HG03575 (cell line): ENCODE measurements around the gene SERPINA6.

Experiments used
- ATAC-seq: cut with Tn5 transposase; IDR thresholded peaks from one replicate; pipeline ENCODE4 v1.9.1; 2021; ENCODE audit not compliant: unreplicated experiment, insufficient number of reproducible peaks, low FRiP score; ENCODE audit errors: extremely low read depth

The SERPINA6 gene

DNA sequence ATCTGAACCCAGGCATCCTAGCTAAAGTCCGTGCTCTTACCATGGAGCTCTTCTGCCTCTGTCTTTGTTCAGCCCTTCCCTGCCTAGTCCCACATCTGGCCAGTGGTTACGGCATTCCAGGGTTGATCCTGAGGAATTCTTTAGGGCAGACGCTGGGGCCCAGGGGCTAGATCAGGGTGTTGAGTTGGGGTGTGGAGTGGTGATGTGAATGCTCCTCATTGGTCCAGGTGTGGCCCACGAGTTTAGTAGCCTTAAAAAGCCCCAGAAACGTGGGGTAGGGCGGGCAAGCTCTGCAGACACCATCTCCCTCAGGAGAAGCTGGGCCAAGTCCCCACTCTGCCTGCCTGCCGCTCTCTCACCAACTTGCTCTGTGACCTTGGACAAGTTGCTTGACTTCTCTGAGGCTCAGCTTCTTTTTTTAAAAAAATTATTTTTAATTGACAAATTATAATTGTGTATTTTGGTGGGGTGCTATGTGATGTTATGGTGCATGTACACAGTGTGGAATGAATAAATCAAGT lies 9.0 kb upstream of the SERPINA6 start:
- no peak for ATAC-seq

DNA sequence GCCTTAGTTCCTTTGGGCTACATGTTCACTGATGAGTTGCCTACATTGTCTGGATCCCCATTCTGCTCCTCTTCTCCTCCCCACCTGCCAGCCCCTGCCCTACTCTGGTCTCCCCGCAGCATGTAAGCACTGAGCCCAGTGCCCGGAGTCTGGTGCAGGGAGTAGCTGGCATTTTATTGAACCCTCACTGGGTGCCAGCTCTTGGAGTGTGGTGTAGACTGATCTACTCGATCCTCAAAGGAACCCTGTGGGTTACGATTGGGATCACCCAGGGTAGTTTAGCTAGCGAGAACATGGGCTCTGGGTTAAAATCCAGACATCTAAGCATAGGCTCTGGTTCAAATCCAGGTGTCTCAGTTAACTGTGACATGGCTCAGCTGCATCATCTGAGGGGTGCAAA lies 8.3 kb upstream of the SERPINA6 start:
- no peak for ATAC-seq

DNA sequence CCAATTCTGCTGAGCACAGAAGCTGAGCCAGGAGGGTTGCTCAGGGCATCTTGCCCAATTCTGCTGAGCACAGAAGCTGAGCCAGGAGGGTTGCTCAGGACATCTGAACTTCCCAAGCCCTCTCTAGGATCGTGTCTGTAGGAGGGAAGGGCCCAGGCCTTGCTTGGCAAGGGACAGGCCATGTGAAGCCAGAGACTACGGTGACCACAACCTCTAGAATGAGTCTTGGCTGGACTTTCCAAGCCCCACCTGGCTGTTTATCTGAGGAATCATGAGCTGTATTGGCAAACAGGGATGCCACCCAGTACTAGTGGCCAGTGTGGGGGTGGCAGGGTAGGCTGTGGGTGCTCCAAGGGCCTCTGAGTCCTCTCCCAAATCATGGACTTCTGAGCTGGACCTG lies 7.7 kb upstream of the SERPINA6 start:
- no peak for ATAC-seq

DNA sequence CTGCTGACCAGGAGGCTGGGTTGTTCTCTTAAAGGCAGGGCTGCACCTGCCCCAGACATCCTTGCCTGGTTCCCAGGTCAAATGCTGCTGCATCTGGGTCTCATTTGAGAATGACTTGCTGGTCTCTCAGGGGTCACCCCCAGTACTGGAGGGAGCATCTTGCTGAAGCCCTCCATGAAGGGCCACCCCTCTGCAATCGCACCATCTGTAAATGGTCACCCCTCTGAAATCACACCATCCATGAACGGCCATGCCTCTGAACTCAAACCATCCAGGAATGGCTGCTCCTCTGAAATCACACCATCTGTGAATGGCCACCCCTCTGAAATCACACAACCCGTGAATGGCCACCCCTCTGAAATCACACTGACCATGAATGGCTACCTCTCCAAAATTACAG lies 7.3 kb upstream of the SERPINA6 start:
- ATAC-seq, result no peak

DNA sequence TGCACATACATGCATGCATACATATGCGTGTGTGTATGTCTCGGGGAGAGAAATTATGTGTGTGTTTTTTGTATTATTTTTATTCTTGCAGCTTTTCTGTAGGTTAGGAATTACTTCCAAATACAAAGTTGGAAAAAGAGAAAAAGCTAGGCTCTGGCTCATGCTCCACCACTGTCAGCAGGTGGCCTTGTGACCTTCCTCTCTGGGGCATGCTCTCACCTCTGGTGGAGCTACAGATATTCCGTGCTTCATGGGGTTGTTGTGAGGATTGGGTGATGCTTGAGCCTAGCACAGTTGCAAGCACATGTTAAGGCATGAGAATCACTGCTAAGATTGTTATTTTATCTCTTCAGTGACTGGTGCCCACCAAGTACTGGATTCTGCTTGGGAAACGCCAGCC lies 6.7 kb upstream of the SERPINA6 start:
- ATAC-seq, result no peak

DNA sequence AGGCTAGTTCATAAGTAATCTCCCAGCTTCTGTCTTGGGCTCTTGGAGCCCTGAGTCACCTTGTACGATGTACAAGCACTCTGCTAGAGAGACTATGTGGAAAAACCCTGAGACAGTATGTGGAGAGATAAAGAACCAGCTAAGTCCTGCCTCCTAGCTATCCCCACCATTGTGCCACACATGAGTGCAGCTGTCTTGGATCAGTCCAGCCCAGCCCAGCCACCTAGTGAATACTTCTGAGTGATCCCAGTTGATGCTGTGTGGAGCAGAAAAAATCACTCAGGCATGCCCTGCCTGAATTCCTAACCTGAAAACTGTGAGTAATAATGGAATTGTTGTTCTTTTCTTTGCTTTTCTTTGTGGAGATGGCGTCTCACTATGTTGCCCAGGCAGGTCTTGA lies 5.1 kb upstream of the SERPINA6 start:
- ATAC-seq, result no peak

DNA sequence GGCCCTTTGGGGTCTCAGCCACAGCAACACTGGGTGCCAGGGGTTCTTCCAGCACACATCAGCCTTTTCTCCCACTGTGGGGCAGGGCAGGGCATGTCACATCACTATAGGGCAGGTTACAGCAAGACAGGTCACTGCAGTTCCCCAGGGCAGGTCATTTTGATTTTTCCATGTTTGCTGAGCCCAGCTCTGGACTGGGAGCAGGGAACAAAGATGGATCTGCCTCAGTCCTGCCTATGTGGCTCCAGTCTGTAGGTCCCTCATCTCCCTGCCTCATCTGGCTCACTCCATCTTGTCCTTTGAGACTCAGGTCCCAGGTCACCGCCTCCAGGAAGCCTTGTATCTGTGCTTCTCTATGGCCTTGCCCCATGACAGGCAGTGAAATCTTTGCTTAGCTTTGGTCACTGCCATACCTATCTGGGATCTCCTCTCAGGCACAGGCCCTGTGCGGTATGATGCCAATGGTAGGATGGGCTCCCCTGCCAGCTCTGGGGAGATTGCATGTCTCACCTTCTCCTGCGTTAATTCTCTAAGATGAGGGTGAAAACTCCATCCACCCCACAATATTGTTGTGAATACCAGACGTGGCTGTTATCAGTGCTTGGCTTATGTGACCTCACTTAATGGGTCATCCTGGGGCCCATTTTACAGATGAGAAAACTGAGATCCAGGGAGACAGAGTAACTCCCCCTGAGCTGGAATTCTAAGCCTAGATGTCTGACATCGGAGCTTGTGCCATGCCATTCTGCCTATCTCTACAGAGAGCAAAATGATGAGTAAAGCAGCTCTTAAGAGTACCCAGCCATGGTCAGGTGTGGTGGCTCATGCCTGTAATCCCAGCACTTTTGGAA lies 1.5 kb downstream of the SERPINA6 start:
- ATAC-seq, result no peak

DNA sequence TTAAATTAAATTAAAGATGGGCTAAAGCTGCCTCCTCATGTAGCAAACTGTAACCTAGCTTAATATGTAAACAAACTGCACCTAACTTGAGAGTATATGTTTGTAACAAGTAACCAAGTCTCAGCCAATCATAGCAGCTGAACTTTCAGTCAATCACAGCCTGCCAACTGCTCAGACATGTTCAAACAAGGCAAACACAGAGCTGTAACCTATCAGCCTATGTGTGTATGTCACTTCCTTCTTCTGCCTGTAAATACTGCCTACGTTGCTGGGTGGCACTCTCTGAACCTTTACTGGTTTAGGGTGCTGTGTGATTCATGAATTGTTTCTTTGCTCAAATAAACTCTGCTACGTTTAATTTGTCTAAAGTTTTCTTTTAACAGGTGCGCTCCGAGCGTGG lies 2.9 kb downstream of the SERPINA6 start:
- no peak for ATAC-seq

DNA sequence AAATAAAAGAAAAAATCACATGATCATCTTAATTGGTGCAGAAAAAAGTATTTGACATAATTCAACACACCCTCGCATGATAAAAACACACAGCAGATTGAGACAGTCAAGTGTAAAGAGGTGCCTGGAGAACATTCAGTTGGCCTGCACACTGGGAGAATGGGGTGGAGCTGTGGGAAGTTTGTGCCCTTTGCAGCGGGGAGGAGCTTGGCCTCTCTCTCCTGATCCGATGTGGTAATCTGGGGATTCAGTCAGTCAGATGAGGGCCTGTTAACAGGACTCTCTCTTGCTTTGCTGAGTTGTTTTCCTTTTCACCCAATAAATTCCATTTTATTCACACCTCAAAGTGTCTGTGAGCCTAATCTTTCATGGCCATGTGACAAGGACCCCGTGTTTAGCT lies 5.9 kb downstream of the SERPINA6 start:
- no peak for ATAC-seq

DNA sequence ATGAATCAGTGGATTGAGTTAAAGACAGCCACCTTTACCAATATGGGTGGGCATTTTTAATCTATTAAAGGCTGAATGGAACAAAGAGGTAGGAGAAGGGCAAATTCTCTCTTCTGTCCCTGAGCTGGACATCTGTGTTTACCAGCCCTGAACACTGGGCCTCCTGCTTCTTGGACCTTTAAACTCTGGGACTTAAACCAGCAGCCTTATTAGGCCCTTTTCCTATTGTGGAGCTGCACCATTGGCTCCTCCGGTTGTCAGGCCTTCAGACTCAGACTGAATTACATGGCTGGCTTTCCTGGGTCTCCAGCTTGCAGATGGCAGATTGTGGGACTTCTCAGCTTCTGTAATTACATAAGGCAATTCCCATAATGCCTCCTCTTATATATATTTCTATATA lies 6.4 kb downstream of the SERPINA6 start:
- no peak for ATAC-seq

DNA sequence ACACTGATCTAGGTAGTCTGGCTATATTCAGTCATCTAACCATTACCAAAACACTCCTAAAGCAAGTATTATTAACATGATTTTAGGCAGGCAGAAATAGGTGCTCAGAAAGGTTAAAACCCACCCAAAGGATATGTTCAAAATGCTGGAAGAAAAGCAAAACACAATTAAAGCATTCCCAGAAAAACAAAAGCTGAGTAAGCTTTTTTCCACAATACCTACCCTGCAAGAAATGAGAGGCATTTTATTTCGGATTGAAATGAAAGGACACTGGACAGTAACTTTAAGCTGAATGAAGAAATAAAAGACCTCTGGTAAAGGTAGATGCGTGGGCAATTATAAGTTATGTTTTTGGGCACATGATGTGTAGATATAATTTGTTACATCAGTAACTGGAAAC lies 8.2 kb downstream of the SERPINA6 start:
- ATAC-seq, result no peak

DNA sequence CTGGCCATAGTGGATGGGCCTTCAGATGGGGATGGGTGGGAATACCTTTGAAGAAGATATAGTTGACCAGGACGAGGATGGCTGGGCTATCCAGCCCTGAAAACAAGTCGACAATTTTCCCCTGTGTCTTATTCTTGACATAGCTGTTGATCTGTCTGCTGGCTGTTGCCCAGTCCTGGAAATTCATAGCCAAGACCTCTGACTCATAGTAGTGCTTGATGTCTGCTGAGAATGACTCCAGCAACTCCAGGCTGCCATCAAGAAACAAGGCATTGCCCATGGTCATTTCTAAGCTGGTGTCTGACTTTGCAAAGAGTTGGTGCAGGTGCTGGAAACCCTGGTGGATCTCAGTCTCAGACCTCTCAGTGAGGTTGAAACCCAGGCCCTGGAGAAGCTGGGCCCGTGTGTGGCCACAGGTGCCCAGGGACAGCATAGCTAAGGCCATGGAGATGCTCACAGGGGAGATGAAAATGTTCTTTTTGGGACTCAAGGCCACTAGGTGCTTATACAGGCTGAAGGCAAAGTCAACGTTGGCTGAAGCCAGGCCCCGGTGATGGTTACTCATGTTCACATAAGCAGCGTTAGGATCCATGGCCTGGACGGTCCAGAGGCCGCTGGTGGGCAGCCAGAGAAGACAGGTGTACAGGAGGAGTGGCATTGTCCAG lies 9.0 kb downstream of the SERPINA6 start:
- no peak for ATAC-seq

DNA sequence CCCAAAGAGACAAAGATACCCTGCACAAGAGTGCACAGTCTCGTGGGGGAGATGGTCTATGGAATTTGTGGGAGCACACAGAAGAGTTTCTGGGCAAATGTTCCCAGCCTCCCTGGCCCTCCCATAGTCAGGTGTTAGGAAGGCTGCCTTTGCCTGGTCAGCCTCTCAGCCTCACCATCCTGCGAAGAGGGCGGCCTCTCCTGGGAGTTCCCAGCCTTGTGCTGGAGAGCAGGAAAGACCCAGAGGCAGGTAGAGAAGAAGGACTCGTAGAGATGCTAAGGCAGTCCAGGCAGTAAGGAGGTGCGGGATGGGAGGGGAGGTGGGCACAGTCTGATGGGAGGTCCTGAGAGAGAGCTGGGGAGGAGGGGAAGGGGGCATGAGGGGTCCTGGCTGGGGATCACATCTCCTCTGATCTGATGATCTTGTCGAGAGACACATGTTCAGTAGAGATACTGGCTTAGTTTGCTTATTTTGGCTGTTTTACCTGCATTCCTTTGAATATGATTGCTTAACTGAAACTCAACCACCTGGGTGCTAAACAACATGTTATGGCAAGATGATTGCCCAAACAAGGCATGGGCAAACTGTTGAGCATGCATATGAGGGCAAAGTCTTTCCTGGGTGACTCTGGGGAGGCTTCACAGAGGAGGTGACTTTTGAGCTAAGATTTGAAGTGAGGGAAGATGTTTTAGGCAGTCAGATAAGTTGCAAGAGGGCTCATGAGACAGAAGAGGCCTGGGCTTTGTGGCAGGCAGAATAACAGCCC lies 10.5 kb downstream of the SERPINA6 start:
- no peak for ATAC-seq

DNA sequence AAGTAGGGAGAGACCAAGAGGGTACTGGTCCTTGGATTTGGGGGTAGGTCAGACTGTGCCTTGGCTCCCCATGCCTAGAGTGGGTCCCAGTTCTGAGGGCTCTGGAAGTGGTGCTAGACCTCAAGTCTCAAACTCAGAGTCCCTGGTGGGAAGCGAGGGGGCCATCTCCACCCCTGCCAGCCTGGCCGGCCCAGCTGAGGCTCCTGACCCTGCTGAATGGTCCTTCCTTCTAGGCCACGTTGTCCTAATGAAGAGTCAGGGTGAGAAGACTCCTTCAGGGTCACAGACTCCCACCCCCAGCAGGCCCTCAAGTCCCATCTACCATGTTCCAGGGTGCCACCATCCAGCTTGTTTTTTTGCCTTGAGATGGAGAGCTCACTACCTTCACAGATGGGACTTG lies 12.9 kb downstream of the SERPINA6 start:
- no peak for ATAC-seq

DNA sequence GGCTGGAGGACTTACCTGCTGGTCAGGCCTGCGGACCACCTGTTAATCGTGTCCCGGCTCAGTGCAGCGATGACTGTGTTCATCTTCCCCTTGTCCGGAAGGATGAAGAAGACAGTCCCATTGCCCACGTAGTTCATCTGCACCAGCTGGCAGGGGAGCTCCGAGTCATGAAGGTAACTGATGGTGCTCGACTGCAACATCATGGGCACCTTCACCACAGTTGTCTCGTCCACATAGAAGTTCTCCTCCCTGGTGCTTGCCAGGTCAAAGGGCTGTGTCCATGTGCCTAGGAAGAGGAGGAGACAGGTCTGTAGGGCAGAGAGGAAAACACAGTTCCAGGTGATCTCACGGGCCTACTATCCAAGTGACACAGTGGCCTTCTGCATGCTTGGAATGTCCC lies 13.4 kb downstream of the SERPINA6 start:
- no peak for ATAC-seq

DNA sequence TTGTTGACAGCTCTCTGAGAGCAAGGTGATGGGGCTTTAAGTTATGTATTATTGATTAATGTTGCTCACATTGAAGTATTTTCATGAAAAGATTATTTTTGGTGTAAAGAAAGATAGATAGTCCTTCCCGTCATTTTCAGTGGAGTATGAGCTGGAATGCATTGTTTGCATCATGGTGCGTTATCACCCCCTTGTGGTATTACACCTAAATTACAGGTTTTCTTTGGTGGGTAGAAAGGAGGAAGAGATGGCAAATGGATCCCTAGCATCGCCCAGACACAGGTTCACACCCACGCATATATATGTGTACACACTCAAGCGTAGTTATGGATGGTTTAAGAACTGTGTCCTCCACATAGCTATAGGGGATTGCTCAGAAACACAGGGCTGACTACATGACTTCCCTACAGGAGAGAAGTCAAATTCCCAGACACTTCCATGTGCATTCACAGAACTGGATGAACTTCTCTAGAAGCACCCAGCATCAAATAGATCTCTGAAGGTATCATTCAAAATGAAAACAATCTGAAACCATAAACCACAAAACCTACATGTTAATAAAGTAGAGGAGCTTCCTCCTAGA lies 15.6 kb downstream of the SERPINA6 start:
- no peak for ATAC-seq

DNA sequence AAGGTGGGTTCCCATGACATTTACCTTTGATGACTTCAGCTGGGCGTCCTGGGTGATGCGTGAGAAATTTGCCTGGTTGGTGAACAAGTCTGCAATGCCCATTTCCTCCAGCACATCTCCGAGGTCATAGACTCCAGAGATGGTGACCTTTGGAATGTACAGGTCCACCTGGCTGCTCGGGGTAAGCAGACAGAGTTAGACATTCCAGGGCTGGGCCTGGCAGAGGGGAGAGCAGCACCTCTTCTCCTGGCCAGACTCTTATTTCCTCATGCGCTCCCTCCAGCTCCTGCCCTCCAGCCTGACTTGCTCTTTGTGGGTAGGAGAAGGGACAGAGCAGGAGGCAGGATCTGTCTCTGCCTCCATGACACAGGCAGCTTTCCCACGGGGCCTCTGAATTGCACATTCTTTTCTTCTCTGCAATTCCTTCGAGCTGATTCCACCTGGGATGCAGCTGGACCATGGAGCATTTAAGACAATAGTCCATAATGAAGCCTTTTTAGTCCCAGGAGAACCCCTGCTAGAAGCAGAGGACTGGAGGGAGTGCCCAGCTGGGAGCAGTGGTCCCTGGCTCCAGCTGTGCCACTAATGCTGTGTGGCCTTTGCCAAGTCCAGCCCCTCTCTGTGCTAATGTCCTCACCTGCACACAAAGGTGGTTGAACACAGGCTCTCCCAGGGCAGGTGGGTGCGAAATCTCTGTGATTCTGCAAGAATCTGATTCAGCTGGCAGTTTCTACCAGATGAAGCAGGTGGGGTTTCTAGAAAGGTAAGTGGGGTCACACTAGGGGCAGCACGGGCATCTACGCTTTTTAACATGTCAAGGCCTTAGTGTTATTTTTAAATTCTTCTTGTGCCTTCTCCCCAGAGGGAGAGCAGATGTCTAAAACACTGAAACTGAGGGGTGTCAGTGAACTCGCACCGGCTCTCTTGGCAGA lies 16.8 kb downstream of the SERPINA6 start:
- ATAC-seq, result no peak

DNA sequence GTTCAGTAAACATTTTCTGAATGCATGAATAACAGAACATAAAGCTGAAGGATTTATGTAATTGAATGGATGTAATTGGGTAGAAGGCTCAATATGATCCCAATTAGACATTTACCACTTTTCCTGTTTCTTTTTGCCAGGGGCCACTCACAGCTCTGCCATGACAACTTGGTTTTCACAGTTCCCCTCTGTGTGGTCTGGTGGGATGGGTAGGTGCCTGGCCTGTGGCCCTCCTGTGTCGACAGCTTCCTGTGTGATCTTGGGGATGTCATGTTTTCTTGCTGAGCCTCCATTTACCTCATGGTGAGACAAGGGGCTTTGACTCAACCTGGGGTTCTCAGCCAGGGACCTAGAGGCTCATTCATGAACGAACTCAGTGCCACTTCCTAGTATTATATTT lies 17.5 kb downstream of the SERPINA6 start:
- no peak for ATAC-seq
